HEK293 (cell line): ENCODE data around the gene PARP1.

Experiments used
- KLF16 ChIP-seq: fragments of 450-650 bp; formaldehyde crosslinking; IDR thresholded peaks from 2 replicates; pipeline ENCODE4 v1.5.1; 2017; ENCODE audit warnings: missing biosample characterization, missing genetic modification characterization
- KLF8 ChIP-seq: fragments of 450-650 bp; formaldehyde crosslinking; IDR thresholded peaks from 2 replicates; pipeline ENCODE4 v1.5.1; 2016; ENCODE audit warnings: missing biosample characterization, missing genetic modification characterization
- KLF9 ChIP-seq: fragments of 450-650 bp; formaldehyde crosslinking; IDR thresholded peaks from 2 replicates; pipeline ENCODE4 v1.5.1; 2016; ENCODE audit warnings: missing biosample characterization, missing genetic modification characterization, low read depth
- ZBTB17 ChIP-seq: fragments of 450-650 bp; formaldehyde crosslinking; IDR thresholded peaks from 2 replicates; pipeline ENCODE4 v1.5.1; 2016; ENCODE audit warnings: missing biosample characterization, missing genetic modification characterization
- ZBTB8A ChIP-seq: fragments of 450-650 bp; formaldehyde crosslinking; IDR thresholded peaks from 2 replicates; pipeline ENCODE4 v1.5.1; 2016; ENCODE audit warnings: missing biosample characterization, missing genetic modification characterization
- ZIC2 ChIP-seq: fragments of 450-650 bp; formaldehyde crosslinking; IDR thresholded peaks from 2 replicates; pipeline ENCODE4 v1.5.1; 2016; ENCODE audit warnings: missing biosample characterization, missing genetic modification characterization
- ZNF112 ChIP-seq: fragments of 450-650 bp; formaldehyde crosslinking; IDR thresholded peaks from 2 replicates; pipeline ENCODE4 v1.5.0; 2017; ENCODE audit warnings: missing biosample characterization, missing genetic modification characterization
- ZNF114 ChIP-seq: fragments of 450-650 bp; formaldehyde crosslinking; IDR thresholded peaks from 2 replicates; pipeline ENCODE4 v1.5.0; 2017; ENCODE audit warnings: missing biosample characterization, missing genetic modification characterization
- ZNF133 ChIP-seq: fragments of 450-650 bp; formaldehyde crosslinking; IDR thresholded peaks from 2 replicates; pipeline ENCODE4 v1.5.1; 2016; ENCODE audit warnings: missing biosample characterization, missing genetic modification characterization
- ZNF202 ChIP-seq: fragments of 450-650 bp; formaldehyde crosslinking; IDR thresholded peaks from 2 replicates; pipeline ENCODE4 v1.5.1; 2016; ENCODE audit warnings: missing biosample characterization, missing genetic modification characterization, borderline replicate concordance
- ZNF211 ChIP-seq: fragments of 450-650 bp; formaldehyde crosslinking; IDR thresholded peaks from 2 replicates; pipeline ENCODE4 v1.5.1; 2016; ENCODE audit warnings: low read depth, missing biosample characterization, missing genetic modification characterization
- ZNF239 ChIP-seq: fragments of 450-650 bp; formaldehyde crosslinking; IDR thresholded peaks from 2 replicates; pipeline ENCODE4 v1.5.1; 2016; ENCODE audit warnings: missing biosample characterization, missing genetic modification characterization
- ZNF248 ChIP-seq: fragments of 450-650 bp; formaldehyde crosslinking; IDR thresholded peaks from 2 replicates; pipeline ENCODE4 v1.5.1; 2017; ENCODE audit warnings: missing biosample characterization, missing genetic modification characterization
- ZNF292 ChIP-seq: fragments of 450-650 bp; formaldehyde crosslinking; IDR thresholded peaks from 2 replicates; pipeline ENCODE4 v1.5.1; 2016; ENCODE audit warnings: low read depth, missing biosample characterization, missing genetic modification characterization, borderline replicate concordance
- ZNF341 ChIP-seq: fragments of 450-650 bp; formaldehyde crosslinking; IDR thresholded peaks from 2 replicates; pipeline ENCODE4; 2016; ENCODE audit warnings: low read depth, missing biosample characterization, missing genetic modification characterization
- ZNF501 ChIP-seq: fragments of 450-650 bp; formaldehyde crosslinking; IDR thresholded peaks from 2 replicates; pipeline ENCODE4 v1.5.1; 2016; ENCODE audit warnings: missing biosample characterization, missing genetic modification characterization
- ZNF530 ChIP-seq: fragments of 450-650 bp; formaldehyde crosslinking; IDR thresholded peaks from 2 replicates; pipeline ENCODE4 v1.5.1; 2016; ENCODE audit warnings: low read depth, missing biosample characterization, missing genetic modification characterization
- ZNF544 ChIP-seq: fragments of 450-650 bp; formaldehyde crosslinking; IDR thresholded peaks from 2 replicates; pipeline ENCODE4 v1.5.0; 2017; ENCODE audit warnings: missing biosample characterization, missing genetic modification characterization
- ZNF548 ChIP-seq: fragments of 450-650 bp; formaldehyde crosslinking; IDR thresholded peaks from 2 replicates; pipeline ENCODE4 v1.5.1; 2016; ENCODE audit warnings: missing biosample characterization, missing genetic modification characterization
- ZNF596 ChIP-seq: fragments of 450-650 bp; IDR thresholded peaks from 2 replicates; pipeline ENCODE4 v1.5.0; 2018; ENCODE audit warnings: missing biosample characterization, mild to moderate bottlenecking, missing genetic modification characterization, moderate library complexity
- ZNF626 ChIP-seq: fragments of 450-650 bp; sonication (Bioruptor Pico); formaldehyde crosslinking; IDR thresholded peaks from 2 replicates; pipeline ENCODE4 v1.5.1; 2018; ENCODE audit warnings: missing biosample characterization, missing genetic modification characterization, inconsistent platforms
- ZNF658 ChIP-seq: fragments of 450-650 bp; formaldehyde crosslinking; IDR thresholded peaks from 2 replicates; pipeline ENCODE4; 2016; ENCODE audit warnings: missing biosample characterization, missing genetic modification characterization
- ZNF660 ChIP-seq: fragments of 450-650 bp; IDR thresholded peaks from 2 replicates; pipeline ENCODE4 v1.5.1; 2018; ENCODE audit warnings: missing biosample characterization, mild to moderate bottlenecking, missing genetic modification characterization
- ZNF670 ChIP-seq: fragments of 450-650 bp; formaldehyde crosslinking; IDR thresholded peaks from 2 replicates; pipeline ENCODE4 v1.5.1; 2016; ENCODE audit warnings: missing biosample characterization, missing genetic modification characterization, low read depth
- TF ChIP-seq, protein P1 (sequence below): fragments of 450-650 bp; formaldehyde crosslinking; IDR thresholded peaks from 2 replicates; pipeline ENCODE4 v1.5.1; 2016; ENCODE audit warnings: missing biosample characterization, missing genetic modification characterization
- TF ChIP-seq, protein P2 (sequence below): fragments of 450-650 bp; formaldehyde crosslinking; IDR thresholded peaks from 2 replicates; pipeline ENCODE4 v1.5.1; 2016; ENCODE audit warnings: missing biosample characterization, missing genetic modification characterization, low read depth
- TF ChIP-seq, protein P3 (sequence below): fragments of 450-650 bp; formaldehyde crosslinking; IDR thresholded peaks from 2 replicates; pipeline ENCODE4 v1.5.1; 2016; ENCODE audit warnings: missing biosample characterization, missing genetic modification characterization
- TF ChIP-seq, protein P4 (sequence below): fragments of 450-650 bp; formaldehyde crosslinking; IDR thresholded peaks from 2 replicates; pipeline ENCODE4 v1.5.1; 2017; ENCODE audit warnings: missing biosample characterization, missing genetic modification characterization
- TF ChIP-seq, protein P5 (sequence below): fragments of 450-650 bp; IDR thresholded peaks from 2 replicates; pipeline ENCODE4 v1.5.1; 2018; ENCODE audit warnings: missing biosample characterization, mild to moderate bottlenecking, missing genetic modification characterization

PARP1 gene

DNA sequence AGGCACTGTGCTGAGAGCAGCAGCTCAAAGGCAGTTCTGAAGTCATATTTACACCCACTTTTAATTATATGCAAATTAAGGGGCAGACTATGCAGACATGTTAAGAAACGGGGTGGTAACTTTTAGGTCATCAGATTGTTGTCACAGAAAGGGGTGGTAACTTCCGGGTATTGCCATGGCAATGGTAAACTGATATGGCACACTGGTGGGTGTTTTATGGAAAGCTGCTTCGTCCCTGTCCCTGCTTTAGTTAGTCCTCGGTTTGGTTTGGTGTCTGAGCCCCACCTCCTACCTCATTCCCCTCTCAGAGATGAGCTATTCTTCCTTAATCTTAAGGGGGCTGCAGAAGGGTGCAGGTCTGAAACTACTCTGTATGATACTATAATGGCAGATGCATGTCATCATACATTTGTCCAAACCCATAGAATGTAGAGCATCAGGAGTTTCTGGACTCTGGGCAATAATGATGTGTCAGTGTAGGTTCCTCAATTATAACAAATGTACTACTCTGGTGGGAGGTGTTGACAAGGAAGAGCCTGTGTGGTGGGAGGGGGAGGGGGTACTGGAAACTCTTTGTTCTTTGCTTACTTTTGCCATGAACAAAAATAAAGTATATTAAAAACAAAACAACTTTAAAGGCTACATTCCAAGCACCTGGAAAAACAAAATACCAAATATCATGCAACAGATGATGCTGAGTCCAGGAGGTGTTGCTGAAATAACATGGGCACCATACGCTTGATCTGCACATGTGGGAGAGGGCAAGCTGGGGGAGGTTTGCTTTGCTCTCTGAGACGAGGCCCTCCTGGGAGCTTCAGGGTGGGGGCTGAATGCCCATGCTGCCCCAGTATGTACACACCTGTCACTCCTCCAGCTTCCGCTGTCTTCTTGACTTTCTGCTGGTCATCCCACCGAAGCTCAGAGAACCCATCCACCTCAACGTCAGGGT lies 6.3 kb downstream of the PARP1 start (continued):
- TF ChIP-seq ZNF626 (tag by site-specific recombination) (no peak), ZNF133 (tag by site-specific recombination) (no peak), ZNF211 (no peak), ZNF544 (no peak), ZNF112 (tag by site-specific recombination) (no peak), ZNF660 (tag by site-specific recombination) (no peak), ZNF341 (tag by site-specific recombination) (peak; percentile 81), KLF16 (tag by site-specific recombination) (no peak), ZNF596 (tag by site-specific recombination) (no peak), ZNF202 (tag by site-specific recombination) (no peak), ZBTB17 (tag by site-specific recombination) (no peak), ZNF670 (no peak), KLF8 (tag by site-specific recombination) (no peak), ZNF292 (tag by site-specific recombination) (no peak), ZNF530 (tag by site-specific recombination) (no peak), ZNF501 (tag by site-specific recombination) (no peak), ZNF239 (no peak), ZNF548 (tag by site-specific recombination) (no peak), ZNF248 (tag by site-specific recombination) (no peak), ZNF658 (tag by site-specific recombination) (no peak), ZNF114 (tag by site-specific recombination) (no peak), ZIC2 (tag by site-specific recombination) (no peak), ZBTB8A (tag by site-specific recombination) (no peak), KLF9 (tag by site-specific recombination) (no peak)
- TF ChIP-seq, protein P1, sequence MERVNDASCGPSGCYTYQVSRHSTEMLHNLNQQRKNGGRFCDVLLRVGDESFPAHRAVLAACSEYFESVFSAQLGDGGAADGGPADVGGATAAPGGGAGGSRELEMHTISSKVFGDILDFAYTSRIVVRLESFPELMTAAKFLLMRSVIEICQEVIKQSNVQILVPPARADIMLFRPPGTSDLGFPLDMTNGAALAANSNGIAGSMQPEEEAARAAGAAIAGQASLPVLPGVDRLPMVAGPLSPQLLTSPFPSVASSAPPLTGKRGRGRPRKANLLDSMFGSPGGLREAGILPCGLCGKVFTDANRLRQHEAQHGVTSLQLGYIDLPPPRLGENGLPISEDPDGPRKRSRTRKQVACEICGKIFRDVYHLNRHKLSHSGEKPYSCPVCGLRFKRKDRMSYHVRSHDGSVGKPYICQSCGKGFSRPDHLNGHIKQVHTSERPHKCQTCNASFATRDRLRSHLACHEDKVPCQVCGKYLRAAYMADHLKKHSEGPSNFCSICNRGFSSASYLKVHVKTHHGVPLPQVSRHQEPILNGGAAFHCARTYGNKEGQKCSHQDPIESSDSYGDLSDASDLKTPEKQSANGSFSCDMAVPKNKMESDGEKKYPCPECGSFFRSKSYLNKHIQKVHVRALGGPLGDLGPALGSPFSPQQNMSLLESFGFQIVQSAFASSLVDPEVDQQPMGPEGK (tag by site-specific recombination): no peak
- TF ChIP-seq, protein P2, sequence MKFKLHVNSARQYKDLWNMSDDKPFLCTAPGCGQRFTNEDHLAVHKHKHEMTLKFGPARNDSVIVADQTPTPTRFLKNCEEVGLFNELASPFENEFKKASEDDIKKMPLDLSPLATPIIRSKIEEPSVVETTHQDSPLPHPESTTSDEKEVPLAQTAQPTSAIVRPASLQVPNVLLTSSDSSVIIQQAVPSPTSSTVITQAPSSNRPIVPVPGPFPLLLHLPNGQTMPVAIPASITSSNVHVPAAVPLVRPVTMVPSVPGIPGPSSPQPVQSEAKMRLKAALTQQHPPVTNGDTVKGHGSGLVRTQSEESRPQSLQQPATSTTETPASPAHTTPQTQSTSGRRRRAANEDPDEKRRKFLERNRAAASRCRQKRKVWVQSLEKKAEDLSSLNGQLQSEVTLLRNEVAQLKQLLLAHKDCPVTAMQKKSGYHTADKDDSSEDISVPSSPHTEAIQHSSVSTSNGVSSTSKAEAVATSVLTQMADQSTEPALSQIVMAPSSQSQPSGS (tag by site-specific recombination): no peak
- TF ChIP-seq, protein P3, sequence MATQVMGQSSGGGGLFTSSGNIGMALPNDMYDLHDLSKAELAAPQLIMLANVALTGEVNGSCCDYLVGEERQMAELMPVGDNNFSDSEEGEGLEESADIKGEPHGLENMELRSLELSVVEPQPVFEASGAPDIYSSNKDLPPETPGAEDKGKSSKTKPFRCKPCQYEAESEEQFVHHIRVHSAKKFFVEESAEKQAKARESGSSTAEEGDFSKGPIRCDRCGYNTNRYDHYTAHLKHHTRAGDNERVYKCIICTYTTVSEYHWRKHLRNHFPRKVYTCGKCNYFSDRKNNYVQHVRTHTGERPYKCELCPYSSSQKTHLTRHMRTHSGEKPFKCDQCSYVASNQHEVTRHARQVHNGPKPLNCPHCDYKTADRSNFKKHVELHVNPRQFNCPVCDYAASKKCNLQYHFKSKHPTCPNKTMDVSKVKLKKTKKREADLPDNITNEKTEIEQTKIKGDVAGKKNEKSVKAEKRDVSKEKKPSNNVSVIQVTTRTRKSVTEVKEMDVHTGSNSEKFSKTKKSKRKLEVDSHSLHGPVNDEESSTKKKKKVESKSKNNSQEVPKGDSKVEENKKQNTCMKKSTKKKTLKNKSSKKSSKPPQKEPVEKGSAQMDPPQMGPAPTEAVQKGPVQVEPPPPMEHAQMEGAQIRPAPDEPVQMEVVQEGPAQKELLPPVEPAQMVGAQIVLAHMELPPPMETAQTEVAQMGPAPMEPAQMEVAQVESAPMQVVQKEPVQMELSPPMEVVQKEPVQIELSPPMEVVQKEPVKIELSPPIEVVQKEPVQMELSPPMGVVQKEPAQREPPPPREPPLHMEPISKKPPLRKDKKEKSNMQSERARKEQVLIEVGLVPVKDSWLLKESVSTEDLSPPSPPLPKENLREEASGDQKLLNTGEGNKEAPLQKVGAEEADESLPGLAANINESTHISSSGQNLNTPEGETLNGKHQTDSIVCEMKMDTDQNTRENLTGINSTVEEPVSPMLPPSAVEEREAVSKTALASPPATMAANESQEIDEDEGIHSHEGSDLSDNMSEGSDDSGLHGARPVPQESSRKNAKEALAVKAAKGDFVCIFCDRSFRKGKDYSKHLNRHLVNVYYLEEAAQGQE (tag by site-specific recombination): no peak
- TF ChIP-seq, protein P4, sequence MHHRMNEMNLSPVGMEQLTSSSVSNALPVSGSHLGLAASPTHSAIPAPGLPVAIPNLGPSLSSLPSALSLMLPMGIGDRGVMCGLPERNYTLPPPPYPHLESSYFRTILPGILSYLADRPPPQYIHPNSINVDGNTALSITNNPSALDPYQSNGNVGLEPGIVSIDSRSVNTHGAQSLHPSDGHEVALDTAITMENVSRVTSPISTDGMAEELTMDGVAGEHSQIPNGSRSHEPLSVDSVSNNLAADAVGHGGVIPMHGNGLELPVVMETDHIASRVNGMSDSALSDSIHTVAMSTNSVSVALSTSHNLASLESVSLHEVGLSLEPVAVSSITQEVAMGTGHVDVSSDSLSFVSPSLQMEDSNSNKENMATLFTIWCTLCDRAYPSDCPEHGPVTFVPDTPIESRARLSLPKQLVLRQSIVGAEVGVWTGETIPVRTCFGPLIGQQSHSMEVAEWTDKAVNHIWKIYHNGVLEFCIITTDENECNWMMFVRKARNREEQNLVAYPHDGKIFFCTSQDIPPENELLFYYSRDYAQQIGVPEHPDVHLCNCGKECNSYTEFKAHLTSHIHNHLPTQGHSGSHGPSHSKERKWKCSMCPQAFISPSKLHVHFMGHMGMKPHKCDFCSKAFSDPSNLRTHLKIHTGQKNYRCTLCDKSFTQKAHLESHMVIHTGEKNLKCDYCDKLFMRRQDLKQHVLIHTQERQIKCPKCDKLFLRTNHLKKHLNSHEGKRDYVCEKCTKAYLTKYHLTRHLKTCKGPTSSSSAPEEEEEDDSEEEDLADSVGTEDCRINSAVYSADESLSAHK (tag by site-specific recombination): peak; percentile 74
- TF ChIP-seq, protein P5, sequence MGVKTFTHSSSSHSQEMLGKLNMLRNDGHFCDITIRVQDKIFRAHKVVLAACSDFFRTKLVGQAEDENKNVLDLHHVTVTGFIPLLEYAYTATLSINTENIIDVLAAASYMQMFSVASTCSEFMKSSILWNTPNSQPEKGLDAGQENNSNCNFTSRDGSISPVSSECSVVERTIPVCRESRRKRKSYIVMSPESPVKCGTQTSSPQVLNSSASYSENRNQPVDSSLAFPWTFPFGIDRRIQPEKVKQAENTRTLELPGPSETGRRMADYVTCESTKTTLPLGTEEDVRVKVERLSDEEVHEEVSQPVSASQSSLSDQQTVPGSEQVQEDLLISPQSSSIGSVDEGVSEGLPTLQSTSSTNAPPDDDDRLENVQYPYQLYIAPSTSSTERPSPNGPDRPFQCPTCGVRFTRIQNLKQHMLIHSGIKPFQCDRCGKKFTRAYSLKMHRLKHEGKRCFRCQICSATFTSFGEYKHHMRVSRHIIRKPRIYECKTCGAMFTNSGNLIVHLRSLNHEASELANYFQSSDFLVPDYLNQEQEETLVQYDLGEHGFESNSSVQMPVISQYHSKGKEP (tag by site-specific recombination): no peak
